Posterior vena cava (tissue), 2 donors: ENCODE results near the gene VAPA. TPM values are rescaled to one million over a fixed set of nuclear protein-coding genes. Genes with fewer than 3 reads are reported as not detected.

Experiments
- total RNA-seq, 2 donors: library from RNA; stranded (reverse); fragmentation: NEBNext Ultra II Directional; extraction: Animal tissue kit (Norgen Biotek cat#: 25700); gene quantifications; one replicate each; pipeline ENCODE4 v1.2.1, GENCODE V29; 2021
- donor health status: DM: yes; HTN: yes; CAD: no.
- donor health status: DM: yes; HTN: yes; CAD: no.

Gene VAPA
- total RNA-seq, 2 donors from 2014 or later = 172 to 203 TPM

Other genes starting within 250 kb of the VAPA start
- gene RAB31, start 205.7 kb upstream of the VAPA start, total RNA-seq = 100 to 1,000 TPM; 107 to 141 TPM
- under 1 TPM; 0.19 to 0.29 TPM for gene TXNDC2, start 28.0 kb upstream of the VAPA start, total RNA-seq